MG63 (cell line): ENCODE measurements around the gene NME7. TPM values are rescaled to one million over a fixed set of nuclear protein-coding genes. Genes with fewer than 3 reads are reported as not detected.

ENCODE experiments used
- DNase-seq: peaks from one replicate; pipeline ENCODE4 v3.0.0-alpha.2; 2020
- H3K27me3 ChIP-seq: fragments of 250-450 bp; sonication (Bioruptor Pico); 2 replicates; pipeline ENCODE4 v1.5.1; 2020; ENCODE audit warnings: mild to moderate bottlenecking, moderate library complexity
- H3K36me3 ChIP-seq: fragments of 250-450 bp; sonication (Bioruptor Pico); 2 replicates; pipeline ENCODE4 v1.5.1; 2020; ENCODE audit warnings: mild to moderate bottlenecking, moderate library complexity
- H3K4me3 ChIP-seq: fragments of 250-450 bp; sonication (Bioruptor Pico); 2 replicates; pipeline ENCODE4 v1.5.1; 2020; ENCODE audit warnings: mild to moderate bottlenecking, moderate library complexity
- H3K9me3 ChIP-seq: fragments of 250-450 bp; sonication (Bioruptor Pico); 2 replicates; pipeline ENCODE4 v1.5.1; 2020; ENCODE audit warnings: mild to moderate bottlenecking, moderate library complexity
- total RNA-seq: library from RNA; depleted of rRNA; stranded (reverse); fragments of >200 nt; shearing (Covaris generic); gene quantifications from 2 replicates; pipeline ENCODE4 v1.2.3, GENCODE V29; 2014; ENCODE audit warnings: low replicate concordance

NME7 gene
- total RNA-seq, 1 experiment from 2014 or later = 10.0 TPM

DNA sequence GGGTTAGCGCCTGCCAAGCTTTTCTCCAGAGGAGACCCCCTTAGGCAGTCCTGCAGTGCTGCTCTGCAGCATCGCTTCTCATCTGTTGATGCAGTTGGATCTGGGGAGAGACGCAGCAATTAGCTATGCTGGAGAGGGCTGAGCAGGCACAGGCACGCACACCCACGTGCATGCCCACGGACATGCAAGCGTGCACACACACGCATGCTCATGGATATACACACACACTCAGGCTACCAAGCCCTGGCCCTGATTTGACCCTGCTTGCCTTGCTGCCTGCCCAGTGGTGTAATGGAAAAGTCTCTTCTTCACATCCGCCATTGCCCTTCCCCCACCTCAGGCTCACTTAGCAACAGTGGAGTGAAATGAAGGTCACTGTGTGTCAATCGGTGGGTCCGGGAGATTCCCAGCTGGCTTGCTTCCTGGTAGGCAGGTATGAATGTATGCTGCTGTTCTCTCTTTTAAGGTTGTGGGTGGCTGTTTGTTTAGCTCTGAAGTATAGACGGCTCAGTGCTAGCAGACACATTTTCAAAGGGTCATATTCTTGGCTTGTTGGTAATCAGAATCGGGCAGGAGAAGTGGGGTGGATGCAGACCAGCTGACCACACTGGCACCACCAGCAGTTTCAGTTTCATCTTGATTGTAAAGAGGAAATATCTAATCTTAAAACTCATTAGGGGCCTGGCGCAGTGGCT, 251.6 kb downstream of the NME7 start:
- H3K27me3 ChIP-seq = no peaks in the 10 kb centered on the region
- no peak for DNase-seq
- H3K9me3 ChIP-seq = no peaks in the 10 kb centered on the region
- no peak overlapping the region for H3K4me3 ChIP-seq
- H3K36me3 ChIP-seq = no peaks in the 10 kb centered on the region; the same call in 1 of the 2 replicates

- Histone ChIP-seq H3K4me3 (no peak overlapping the region), H3K9me3 (no peaks in the 10 kb centered on the region), H3K27me3 (no peaks in the 10 kb centered on the region), H3K36me3 (no peaks in the 10 kb centered on the region; the same call in 1 of the 2 replicates)
- DNase-seq = peak; percentile 79
Observed at GRCh38 chr1:169113613-169114119, 253.9 kb downstream of the NME7 start.

GRCh38 chr1:169112241-169112640, 255.4 kb downstream of the NME7 start:
- DNase-seq = no peak
- Histone ChIP-seq H3K36me3 (no peaks in the 10 kb centered on the region; the same call in 1 of the 2 replicates), H3K27me3 (no peaks in the 10 kb centered on the region), H3K9me3 (no peaks in the 10 kb centered on the region), H3K4me3 (no peak overlapping the region)

- Histone ChIP-seq H3K36me3 (no peaks in the 10 kb centered on the region; the same call in 1 of the 2 replicates), H3K4me3 (no peak overlapping the region), H3K9me3 (no peaks in the 10 kb centered on the region), H3K27me3 (no peaks in the 10 kb centered on the region)
- no peak for DNase-seq
Observed at GRCh38 chr1:169111472-169111871, 256.1 kb downstream of the NME7 start.

GRCh38 chr1:169110689-169111447, 256.7 kb downstream of the NME7 start:
- H3K4me3 ChIP-seq = no peak overlapping the region
- H3K36me3 ChIP-seq = no peaks in the 10 kb centered on the region; the same call in 1 of the 2 replicates
- no peak for DNase-seq
- no peaks in the 10 kb centered on the region; the same call in 1 of the 2 replicates for H3K27me3 ChIP-seq
- no peaks in the 10 kb centered on the region for H3K9me3 ChIP-seq

DNA sequence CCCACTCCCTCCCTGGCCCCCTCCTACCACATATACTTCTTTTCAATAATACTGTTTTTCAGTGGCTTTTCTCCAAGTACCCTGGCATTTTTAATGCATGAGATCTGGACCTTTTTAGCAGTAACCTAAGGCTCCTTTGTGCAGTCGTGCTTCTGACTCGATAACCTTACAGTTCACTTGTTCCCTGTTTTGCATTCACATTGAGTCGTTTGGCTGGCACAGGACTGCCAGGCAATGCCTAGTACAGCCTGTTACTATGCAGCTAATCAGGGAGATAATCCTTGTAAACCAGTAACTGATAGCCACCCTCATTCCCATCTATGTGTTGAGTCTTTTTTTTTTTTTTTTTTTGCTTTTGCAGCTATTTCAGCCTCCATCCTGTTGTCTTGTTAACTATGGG, 257.4 kb downstream of the NME7 start:
- DNase-seq = no peak
- H3K27me3 ChIP-seq = peaks cover 6% of the 10 kb centered on the region
- H3K9me3 ChIP-seq = no peaks in the 10 kb centered on the region
- H3K4me3 ChIP-seq = no peak overlapping the region
- H3K36me3 ChIP-seq = no peaks in the 10 kb centered on the region; the same call in 1 of the 2 replicates

DNA sequence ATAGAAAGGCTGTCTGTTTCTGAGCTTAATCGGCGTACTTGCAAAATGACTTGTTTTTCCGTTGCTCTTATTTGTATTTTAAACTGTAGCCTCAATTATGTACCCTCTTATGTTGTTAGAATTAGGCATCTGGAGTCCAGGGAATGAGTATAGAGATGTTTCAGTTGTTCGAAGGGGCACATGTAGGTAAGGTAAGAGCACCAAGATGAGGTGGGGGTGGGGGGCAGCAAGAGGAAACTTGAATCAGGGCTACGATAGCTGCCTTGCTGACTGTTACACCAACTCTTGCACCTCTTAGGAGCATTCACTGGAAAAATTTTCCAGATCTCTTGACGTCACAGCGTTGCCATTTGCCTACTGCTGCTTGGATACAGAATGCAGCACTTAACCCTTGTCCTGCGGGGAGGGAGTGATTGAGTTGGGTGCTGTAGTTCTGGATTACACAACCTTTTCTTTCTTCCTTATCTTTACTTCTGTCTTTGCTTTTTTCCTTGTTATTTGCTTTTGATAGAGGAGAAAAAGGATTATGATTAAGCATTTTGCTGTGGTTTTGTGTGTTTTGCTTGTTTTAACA, 257.9 kb downstream of the NME7 start:
- Histone ChIP-seq H3K27me3 (peaks cover 12% of the 10 kb centered on the region), H3K36me3 (no peaks in the 10 kb centered on the region; the same call in 1 of the 2 replicates), H3K4me3 (no peak overlapping the region), H3K9me3 (no peaks in the 10 kb centered on the region)
- no peak for DNase-seq

- no peaks in the 10 kb centered on the region; the same call in 1 of the 2 replicates for H3K36me3 ChIP-seq
- H3K9me3 ChIP-seq = no peaks in the 10 kb centered on the region
- no peak overlapping the region for H3K4me3 ChIP-seq
- peaks cover 17% of the 10 kb centered on the region for H3K27me3 ChIP-seq
- DNase-seq = no peak
Observed at GRCh38 chr1:169108863-169109560, 258.6 kb downstream of the NME7 start.

- H3K36me3 ChIP-seq = no peaks in the 10 kb centered on the region; the same call in 1 of the 2 replicates
- no peak overlapping the region for H3K4me3 ChIP-seq
- no peaks in the 10 kb centered on the region for H3K9me3 ChIP-seq
- DNase-seq = no peak
- H3K27me3 ChIP-seq = peaks cover 17% of the 10 kb centered on the region
Observed at GRCh38 chr1:169108223-169108622, 259.4 kb downstream of the NME7 start.

- H3K36me3 ChIP-seq = no peaks in the 10 kb centered on the region; the same call in 1 of the 2 replicates
- DNase-seq = no peak
- H3K4me3 ChIP-seq = peak overlapping the region; percentile 89
Observed at GRCh38 chr1:169107603-169108208, 259.9 kb downstream of the NME7 start.

GRCh38 chr1:169106921-169107602, 260.5 kb downstream of the NME7 start:
- Histone ChIP-seq H3K36me3 (no peaks in the 10 kb centered on the region; the same call in 1 of the 2 replicates), H3K9me3 (no peaks in the 10 kb centered on the region), H3K4me3 (peak overlapping the region; percentile 89), H3K27me3 (peaks cover 17% of the 10 kb centered on the region)
- no peak for DNase-seq

More at GRCh38 chr1:169107603-169108208, 259.9 kb downstream of the NME7 start:
- Histone ChIP-seq H3K27me3 (peaks cover 17% of the 10 kb centered on the region), H3K9me3 (no peaks in the 10 kb centered on the region)

GRCh38 chr1:169106095-169106920, 261.3 kb downstream of the NME7 start, which contains the start of gene ATP1B1:
Gene ATP1B1 (plus strand): TSS chr1:169106690. CDS start chr1:169106830, 140 bp downstream.
- DNase-seq = peak; percentile 85
- H3K4me3 ChIP-seq = peak within 1 kb of the TSS; percentile 89
- no peaks in the 10 kb centered on the region for H3K9me3 ChIP-seq
- H3K36me3 ChIP-seq = no peaks in the 10 kb centered on the region
- peaks cover 17% of the 10 kb centered on the region for H3K27me3 ChIP-seq

DNA sequence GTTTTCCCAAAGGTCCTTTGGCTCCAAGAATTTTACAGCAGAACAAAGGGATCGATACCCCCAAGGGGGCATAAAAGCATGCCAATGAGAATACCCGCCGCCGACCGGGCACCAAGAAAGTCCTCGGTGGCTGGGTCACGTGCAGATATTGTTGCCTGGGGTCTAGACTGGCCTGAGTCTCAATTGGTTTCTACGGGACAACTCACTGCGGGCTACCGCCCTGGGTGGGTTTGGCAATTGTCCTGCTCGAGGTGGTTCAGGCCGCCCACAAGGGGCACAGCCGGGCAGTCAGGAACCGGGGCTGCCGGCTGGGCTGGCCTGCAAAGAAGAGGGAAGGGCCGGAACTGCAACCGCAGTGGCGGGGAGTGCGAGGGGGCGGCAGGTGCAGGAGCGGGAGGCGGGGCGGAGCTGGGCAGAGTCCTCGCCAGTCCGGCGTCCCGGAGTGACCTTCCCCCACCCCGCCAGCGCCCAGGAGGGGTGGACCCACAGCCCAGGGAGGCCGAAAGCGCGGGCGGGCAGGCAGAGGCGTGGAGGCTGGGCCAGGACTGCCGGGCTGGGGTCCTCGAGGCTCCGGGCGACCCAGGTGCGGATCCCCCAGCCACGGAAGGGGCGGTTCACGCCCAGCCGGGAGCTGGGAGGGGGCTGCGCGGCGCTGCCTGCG, 262.0 kb downstream of the NME7 start:
- Histone ChIP-seq H3K36me3 (no peaks in the 10 kb centered on the region), H3K9me3 (no peaks in the 10 kb centered on the region), H3K4me3 (peak overlapping the region; percentile 89), H3K27me3 (peaks cover 17% of the 10 kb centered on the region)
- peak; percentile 68 for DNase-seq

GRCh38 chr1:169105087-169105433, 262.5 kb downstream of the NME7 start:
- no peaks in the 10 kb centered on the region for H3K9me3 ChIP-seq
- no peaks in the 10 kb centered on the region for H3K36me3 ChIP-seq
- peaks cover 17% of the 10 kb centered on the region for H3K27me3 ChIP-seq
- H3K4me3 ChIP-seq = no peak overlapping the region; the same call in 1 of the 2 replicates
- DNase-seq = no peak
